Dendritic cell treated with granulocyte-macrophage colony-stimulating factor and Interleukin-4, amounts not matched to agents 40 ng/mL and 50 ng/mL, for 4 days (primary cell): Measurements from ENCODE around the gene FOXN1.

Source experiments
- H3K27ac Mint-ChIP-seq: one replicate; pipeline ENCODE4 v1.8.0; 2022; ENCODE audit warnings: mild to moderate bottlenecking, mixed read lengths
- H3K27me3 Mint-ChIP-seq: one replicate; pipeline ENCODE4 v1.8.0; 2022; ENCODE audit warnings: mild to moderate bottlenecking, mixed read lengths
- H3K36me3 Mint-ChIP-seq: one replicate; pipeline ENCODE4 v1.8.0; 2022; ENCODE audit warnings: low read depth, mixed read lengths
- H3K4me1 Mint-ChIP-seq: one replicate; pipeline ENCODE4 v1.8.0; 2022; ENCODE audit warnings: low read depth, mixed read lengths
- H3K4me3 Mint-ChIP-seq: one replicate; pipeline ENCODE4 v1.8.0; 2022; ENCODE audit warnings: mild to moderate bottlenecking, moderate library complexity, mixed read lengths
- H3K9me3 Mint-ChIP-seq: one replicate; pipeline ENCODE4 v1.8.0; 2022; ENCODE audit warnings: mixed read lengths
- intact Hi-C: fragments of 100-400 bp; cut with micrococcal nuclease; formaldehyde crosslinking; loops from one replicate; pipeline ENCODE4 v1.15.0; 2022

FOXN1 gene

GRCh38 chr17:28579526-28579925, 73.4 kb downstream of the FOXN1 start:
- Mint-ChIP-seq H3K4me3 (no peak overlapping the region), H3K9me3 (no peaks in the 10 kb centered on the region), H3K4me1 (peaks cover 16% of the 10 kb centered on the region), H3K27me3 (peaks cover 9% of the 10 kb centered on the region), H3K36me3 (peaks cover 52% of the 10 kb centered on the region), H3K27ac (no peak overlapping the region)
- intact Hi-C loops = no loop called here

- H3K27ac Mint-ChIP-seq = no peak overlapping the region
- no peak overlapping the region for H3K4me3 Mint-ChIP-seq
- H3K27me3 Mint-ChIP-seq = peaks cover 5% of the 10 kb centered on the region
Observed at GRCh38 chr17:28580959-28581358, 74.8 kb downstream of the FOXN1 start.

GRCh38 chr17:28582513-28582912, 76.4 kb downstream of the FOXN1 start:
- Mint-ChIP-seq H3K4me1 (no peaks in the 10 kb centered on the region), H3K4me3 (no peak overlapping the region), H3K27me3 (no peaks in the 10 kb centered on the region), H3K27ac (no peak overlapping the region), H3K9me3 (no peaks in the 10 kb centered on the region), H3K36me3 (peaks cover 35% of the 10 kb centered on the region)
- intact Hi-C loops = no loop called here

More at GRCh38 chr17:28580959-28581358, 74.8 kb downstream of the FOXN1 start:
- no peaks in the 10 kb centered on the region for H3K9me3 Mint-ChIP-seq
- intact Hi-C loops = no loop called here
- peaks cover 13% of the 10 kb centered on the region for H3K4me1 Mint-ChIP-seq
- peaks cover 44% of the 10 kb centered on the region for H3K36me3 Mint-ChIP-seq

- Mint-ChIP-seq H3K4me1 (no peaks in the 10 kb centered on the region), H3K27me3 (no peaks in the 10 kb centered on the region), H3K27ac (no peak overlapping the region), H3K4me3 (no peak overlapping the region), H3K36me3 (peaks cover 29% of the 10 kb centered on the region), H3K9me3 (no peaks in the 10 kb centered on the region)
- intact Hi-C loops = no loop called here
Observed at GRCh38 chr17:28584434-28584833, 78.3 kb downstream of the FOXN1 start.

GRCh38 chr17:28585851-28586250, 79.7 kb downstream of the FOXN1 start:
- Mint-ChIP-seq H3K27me3 (no peaks in the 10 kb centered on the region), H3K36me3 (peaks cover 24% of the 10 kb centered on the region), H3K4me1 (no peaks in the 10 kb centered on the region), H3K4me3 (no peak overlapping the region), H3K27ac (no peak overlapping the region), H3K9me3 (no peaks in the 10 kb centered on the region)
- intact Hi-C loops = no loop called here
